Kidney (tissue), 14 donors: ENCODE results near the gene HMG20B. TPM values are rescaled to one million over a fixed set of nuclear protein-coding genes. Genes with fewer than 3 reads are reported as not detected.

Experiments used
- DNase-seq, 5 donors: peaks; one replicate each; pipeline ENCODE4 v3.0.0-alpha.2; 2013 to 2020
- FAIRE-seq: peaks from 2 replicates; lab custom pipeline; 2012; peaks lifted over from hg19 to GRCh38; lab: Jason Lieb, UNC
- H3K27ac ChIP-seq, 2 donors: one replicate each; pipeline ENCODE4 v1.7.0; 2013; ENCODE audit warnings: low read depth in 2 of 2, low read length in 2 of 2, inconsistent platforms in 1 of 2
- H3K27me3 ChIP-seq: one replicate; pipeline ENCODE4 v1.7.1; 2013; ENCODE audit warnings: low read length, inconsistent platforms; ENCODE audit not compliant: control insufficient read depth, insufficient read depth
- H3K36me3 ChIP-seq, 3 donors: one replicate each; pipeline versions ENCODE4 v1.7.0 to v1.7.1; 2013; ENCODE audit warnings: low read length in 3 of 3, control low read depth in 1 of 3, inconsistent platforms in 1 of 3; ENCODE audit not compliant: insufficient read depth in 3 of 3, control insufficient read depth in 2 of 3
- H3K4me1 ChIP-seq, 3 donors: one replicate each; pipeline versions ENCODE4 v1.7.0 to v1.7.1; 2013; ENCODE audit warnings: low read length in 3 of 3, inconsistent platforms in 1 of 3, low read depth in 1 of 3; ENCODE audit not compliant: control insufficient read depth in 2 of 3, insufficient read depth in 2 of 3
- H3K4me3 ChIP-seq, 3 donors: one replicate each; pipeline versions ENCODE4 v1.7.0 to v1.8.1; 2013; ENCODE audit warnings: low read length in 3 of 3, control low read depth in 1 of 3, inconsistent platforms in 1 of 3
- H3K9ac ChIP-seq, 3 donors: one replicate each; pipeline versions ENCODE4 v1.7.0 to v1.7.1; 2013; ENCODE audit warnings: low read length in 3 of 3, control low read depth in 1 of 3, inconsistent platforms in 1 of 3
- H3K9me3 ChIP-seq, 3 donors: one replicate each; pipeline versions ENCODE4 v1.7.0 to v1.7.1; 2013; ENCODE audit warnings: low read length in 3 of 3, control low read depth in 1 of 3, inconsistent platforms in 1 of 3; ENCODE audit not compliant: control insufficient read depth in 2 of 3, insufficient read depth in 1 of 3
- intact Hi-C: fragments of 100-400 bp; cut with DNase I; formaldehyde crosslinking; loops from one replicate; pipeline ENCODE4 v1.11.1; 2022
- polyA plus RNA-seq: library from polyadenylated mRNA; stranded (reverse); fragments of 350-450 nt; fragmentation: Illumina TruSeq; extraction: RNeasy Lipid Tissue Mini Kit (QIAGEN cat#74804); gene quantifications from one replicate; pipeline ENCODE4 v1.2.3, GENCODE V29; 2014; ENCODE audit warnings: low read depth, low replicate concordance; ENCODE audit not compliant: insufficient read depth
- total RNA-seq: library from RNA; stranded (reverse); fragmentation: NEBNext Ultra II Directional; extraction: Animal tissue kit (Norgen Biotek cat#: 25700); gene quantifications from one replicate; pipeline ENCODE4 v1.2.1, GENCODE V29; 2021
- TF ChIP-seq, protein P1 (sequence below): IDR thresholded peaks from 3 replicates; pipeline ENCODE4 v1.5.1; 2012; ENCODE audit warnings: mild to moderate bottlenecking, moderate library complexity, borderline replicate concordance; ENCODE audit not compliant: insufficient read depth; ENCODE audit errors: extremely low read depth
- donor health status: control.
- donor health status: control.
- donor health status: control.
- donor health status: control.
- donor health status: control.
- donor health status: DM: yes; HTN: yes; CAD: no.
- donor health status: Normal renal cell carcinoma (clear cell type).

Gene HMG20B
- total and polyA plus RNA-seq, 2 donors from 2014 or later: 69.7 to 82.6 TPM

DNA sequence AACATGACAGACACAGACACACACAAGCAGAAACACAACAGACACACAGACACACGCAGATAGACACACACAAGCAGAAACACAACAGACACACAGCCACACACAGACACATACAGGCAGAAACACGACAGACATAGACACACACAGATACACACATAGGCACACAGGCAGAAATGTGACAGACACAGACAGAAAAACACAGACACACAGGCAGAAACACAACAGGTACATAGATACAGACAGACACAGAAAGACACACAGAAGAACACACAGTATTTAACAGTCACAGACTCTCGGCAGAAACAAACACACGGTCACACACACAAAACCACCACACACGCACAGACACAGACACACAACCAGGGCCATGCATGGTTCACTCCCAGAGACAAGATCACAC is 33.0 kb downstream of the HMG20B start:
- peak overlapping the region in 2 of 3 donors; percentile 13 to 53 for H3K9ac ChIP-seq
- H3K4me3 ChIP-seq: peak overlapping the region; percentile 45 to 53 (median 53)
- peak overlapping the region; percentile 25 to 85 for H3K27ac ChIP-seq
- DNase-seq: no peak
- intact Hi-C loops: no loop called here
- H3K36me3 ChIP-seq: no peaks in the 10 kb centered on the region
- no peak for FAIRE-seq
- peaks cover 0 to 2% (median 0%) of the 10 kb centered on the region in 3 donors for H3K9me3 ChIP-seq
- H3K4me1 ChIP-seq: peaks cover 4 to 33% (median 12%) of the 10 kb centered on the region in 3 donors
- peaks cover 9% of the 10 kb centered on the region for H3K27me3 ChIP-seq
- TF ChIP-seq, protein P1, sequence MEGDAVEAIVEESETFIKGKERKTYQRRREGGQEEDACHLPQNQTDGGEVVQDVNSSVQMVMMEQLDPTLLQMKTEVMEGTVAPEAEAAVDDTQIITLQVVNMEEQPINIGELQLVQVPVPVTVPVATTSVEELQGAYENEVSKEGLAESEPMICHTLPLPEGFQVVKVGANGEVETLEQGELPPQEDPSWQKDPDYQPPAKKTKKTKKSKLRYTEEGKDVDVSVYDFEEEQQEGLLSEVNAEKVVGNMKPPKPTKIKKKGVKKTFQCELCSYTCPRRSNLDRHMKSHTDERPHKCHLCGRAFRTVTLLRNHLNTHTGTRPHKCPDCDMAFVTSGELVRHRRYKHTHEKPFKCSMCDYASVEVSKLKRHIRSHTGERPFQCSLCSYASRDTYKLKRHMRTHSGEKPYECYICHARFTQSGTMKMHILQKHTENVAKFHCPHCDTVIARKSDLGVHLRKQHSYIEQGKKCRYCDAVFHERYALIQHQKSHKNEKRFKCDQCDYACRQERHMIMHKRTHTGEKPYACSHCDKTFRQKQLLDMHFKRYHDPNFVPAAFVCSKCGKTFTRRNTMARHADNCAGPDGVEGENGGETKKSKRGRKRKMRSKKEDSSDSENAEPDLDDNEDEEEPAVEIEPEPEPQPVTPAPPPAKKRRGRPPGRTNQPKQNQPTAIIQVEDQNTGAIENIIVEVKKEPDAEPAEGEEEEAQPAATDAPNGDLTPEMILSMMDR: no peak

DNA sequence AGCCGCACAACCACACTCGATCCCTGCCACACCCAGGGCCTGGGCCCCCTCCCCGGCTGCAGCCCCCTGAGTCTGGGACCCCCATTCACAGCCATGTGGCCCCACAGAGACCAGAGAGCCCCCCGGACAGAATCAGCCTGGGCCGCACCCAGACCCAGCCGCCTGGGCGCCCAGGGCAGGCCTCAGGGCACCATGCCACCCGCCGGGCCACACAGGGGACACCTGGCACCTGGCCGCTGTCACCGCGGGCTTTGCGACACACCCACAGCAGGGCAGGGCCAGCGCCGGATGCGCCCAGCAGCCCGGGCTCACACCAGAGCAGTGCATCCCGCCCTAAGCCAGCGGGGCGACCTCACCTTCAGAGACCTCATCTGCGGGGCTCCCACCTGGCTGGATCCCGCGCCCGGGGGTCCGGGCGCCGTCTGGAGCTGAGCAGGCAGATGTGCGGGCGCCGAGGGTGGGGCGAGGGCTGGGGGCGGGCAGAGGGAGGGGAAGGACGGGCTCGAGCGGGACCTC is 33.5 kb downstream of the HMG20B start:
- peak in 1 of 5 donors; percentile 88 for DNase-seq
- intact Hi-C loops: no loop called here
- Histone ChIP-seq H3K27ac (peak overlapping the region; percentile 85 to 87), H3K9ac (peak overlapping the region in 1 of 3 donors; percentile 13), H3K36me3 (no peaks in the 10 kb centered on the region), H3K27me3 (peaks cover 9% of the 10 kb centered on the region), H3K4me3 (peak overlapping the region; percentile 45 to 53 (median 53)), H3K9me3 (peaks cover 0 to 2% (median 0%) of the 10 kb centered on the region in 3 donors), H3K4me1 (peaks cover 4 to 33% (median 12%) of the 10 kb centered on the region in 3 donors)
- FAIRE-seq: no peak
- TF ChIP-seq, protein P1: no peak

DNA sequence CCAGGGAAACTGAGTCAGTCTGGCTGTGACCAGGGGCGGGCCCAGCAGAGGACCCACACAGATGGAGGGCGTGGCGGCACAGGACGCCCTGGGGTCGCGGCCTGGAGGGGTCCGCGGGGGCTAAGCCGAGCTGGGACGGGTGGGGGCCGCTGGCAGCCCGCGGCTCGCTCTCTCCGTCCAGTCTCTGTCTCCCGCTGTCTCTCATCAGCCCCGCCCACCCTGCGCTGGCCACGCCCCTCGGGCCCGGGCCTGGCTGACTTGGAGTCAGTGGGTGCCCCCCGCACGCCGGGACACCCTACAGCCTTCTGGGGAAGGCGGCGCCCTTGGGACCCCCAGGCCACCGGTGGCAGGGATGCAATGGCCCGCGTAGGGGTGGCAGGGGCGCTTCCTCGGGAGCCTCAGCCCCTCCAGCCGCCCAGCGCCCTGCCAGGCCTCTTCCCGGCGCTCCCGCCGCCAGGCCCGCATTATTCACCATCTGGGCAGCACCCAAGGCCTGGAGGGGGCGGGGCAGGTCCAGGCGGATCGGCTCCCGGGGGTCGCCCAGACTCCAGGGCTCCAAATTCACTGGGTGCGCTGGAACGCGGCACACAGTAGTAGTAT is 34.0 kb downstream of the HMG20B start, which contains the start of gene TBXA2R:
TSS of gene TBXA2R (minus strand) at position 186 of the 600 bp plus-strand sequence. CDS start 6,241 bp downstream, outside the sequence.
- H3K4me1 ChIP-seq: peaks cover 4 to 33% (median 12%) of the 10 kb centered on the region in 3 donors
- peak within 1 kb of the TSS; percentile 85 to 87 for H3K27ac ChIP-seq
- H3K9me3 ChIP-seq: peaks cover 0 to 2% (median 0%) of the 10 kb centered on the region in 3 donors
- TF ChIP-seq, protein P1: no peak
- peaks cover 0 to 1% (median 0%) of the 10 kb centered on the region in 3 donors for H3K36me3 ChIP-seq
- intact Hi-C loops: no loop called here
- H3K27me3 ChIP-seq: peaks cover 9% of the 10 kb centered on the region
- DNase-seq: peak in 4 of 5 donors; percentile 45 to 83 (median 78)
- peak within 1 kb of the TSS in 2 of 3 donors; percentile 13 to 53 for H3K9ac ChIP-seq
- FAIRE-seq: no peak
- peak within 1 kb of the TSS; percentile 52 to 53 (median 53) for H3K4me3 ChIP-seq
